Activated CD4-positive, CD25-positive, alpha-beta regulatory T cell treated with anti-CD3 and anti-CD28 coated beads, Interleukin-2, amount 50 U/mL, for 72 hours (primary cell): Measurements from ENCODE around the gene PRKCZ.
"Not testable (repeated sequence)": the region's sequence is repeated elsewhere in the genome, so short reads cannot be mapped to it uniquely, and the experiment has no call there.

Experiments used
- DNase-seq: peaks from one replicate; pipeline ENCODE4 v3.0.0; 2021

PRKCZ gene

GRCh38 chr1:2137257-2138121, 87.3 kb downstream of the PRKCZ start:
- no peak for DNase-seq

- DNase-seq = not testable (repeated sequence)
Measured at GRCh38 chr1:2139156-2139555, 88.9 kb downstream of the PRKCZ start.

- no peak for DNase-seq
Measured at GRCh38 chr1:2141025-2141424, 90.8 kb downstream of the PRKCZ start.

GRCh38 chr1:2143814-2144500, 93.7 kb downstream of the PRKCZ start:
- DNase-seq = no peak

GRCh38 chr1:2144501-2145090, 94.4 kb downstream of the PRKCZ start:
- no peak for DNase-seq

- DNase-seq = no peak
Measured at GRCh38 chr1:2145946-2146835, 96.0 kb downstream of the PRKCZ start.

- no peak for DNase-seq
Measured at GRCh38 chr1:2146836-2147517, 96.8 kb downstream of the PRKCZ start.

GRCh38 chr1:2147869-2148268, 97.7 kb downstream of the PRKCZ start:
- DNase-seq = not testable (repeated sequence)

GRCh38 chr1:2148691-2149090, 98.5 kb downstream of the PRKCZ start:
- no peak for DNase-seq

GRCh38 chr1:2150801-2151200, 100.6 kb downstream of the PRKCZ start:
- DNase-seq = no peak

- DNase-seq = no peak
Measured at GRCh38 chr1:2151252-2151651, 101.0 kb downstream of the PRKCZ start.

- no peak for DNase-seq
Measured at GRCh38 chr1:2151911-2152310, 101.7 kb downstream of the PRKCZ start.

GRCh38 chr1:2152954-2153353, 102.7 kb downstream of the PRKCZ start:
- DNase-seq = no peak

- no peak for DNase-seq
Measured at GRCh38 chr1:2154022-2154421, 103.8 kb downstream of the PRKCZ start.

GRCh38 chr1:2155147-2155598, 105.0 kb downstream of the PRKCZ start:
- DNase-seq = no peak

- no peak for DNase-seq
Measured at GRCh38 chr1:2155788-2156187, 105.6 kb downstream of the PRKCZ start.

- no peak for DNase-seq
Measured at GRCh38 chr1:2156866-2157265, 106.7 kb downstream of the PRKCZ start.

GRCh38 chr1:2157856-2158255, 107.6 kb downstream of the PRKCZ start:
- no peak for DNase-seq

GRCh38 chr1:2158272-2158671, 108.1 kb downstream of the PRKCZ start:
- DNase-seq = no peak

- DNase-seq = no peak
Measured at GRCh38 chr1:2159124-2159523, 108.9 kb downstream of the PRKCZ start.

GRCh38 chr1:2160451-2161300, 110.5 kb downstream of the PRKCZ start:
- DNase-seq = no peak
